Measurements from ENCODE around the gene ASF1A.

ASF1A gene

DNA sequence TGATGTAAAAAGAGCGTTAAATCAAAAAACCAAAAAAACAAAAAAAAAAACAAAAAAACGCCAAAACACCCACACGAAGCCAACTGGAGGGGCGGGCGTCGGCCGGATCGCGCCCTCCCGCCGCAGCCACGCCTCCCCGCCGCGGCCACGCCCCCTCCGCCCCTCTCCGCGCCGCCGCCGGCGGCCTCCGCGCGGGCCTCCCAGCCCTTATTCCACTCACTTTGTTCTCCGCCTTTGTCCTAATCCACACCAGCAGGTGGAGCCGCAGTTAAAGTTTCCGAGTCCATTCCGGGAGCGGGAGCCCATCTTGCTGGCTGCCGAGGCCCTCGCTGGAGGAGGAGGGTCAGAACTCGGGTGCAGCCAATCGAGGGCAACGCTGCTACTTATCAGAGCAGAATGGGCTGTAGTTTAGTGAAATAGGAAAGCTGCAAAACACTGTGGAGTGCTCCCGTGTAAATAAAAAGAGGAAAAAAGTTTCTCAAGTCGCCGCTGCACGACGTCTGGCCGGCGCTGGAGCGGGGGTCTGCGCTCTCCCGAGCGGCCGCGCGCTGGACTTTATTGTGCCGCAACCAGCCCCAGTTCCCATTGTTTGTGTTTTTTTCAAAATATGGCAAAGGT, at the start of gene ASF1A:
Gene ASF1A (plus strand): TSS at position 346 of the 618 bp plus-strand sequence. CDS start 262 bp downstream, at position 608.
- ATAC-seq (ENCODE audit: low read depth) (peak; percentile 86), DNase-seq (ENCODE audit: low spot score) (peak; percentile 95)
- H3K4me1 ChIP-seq (ENCODE audit: insufficient read depth, poor library complexity, severe bottlenecking) = peaks cover 11% of the 10 kb centered on the region
- H3K27ac ChIP-seq (ENCODE audit: poor library complexity, severe bottlenecking) = peak within 1 kb of the TSS; percentile 88
- TF ChIP-seq, protein P1, sequence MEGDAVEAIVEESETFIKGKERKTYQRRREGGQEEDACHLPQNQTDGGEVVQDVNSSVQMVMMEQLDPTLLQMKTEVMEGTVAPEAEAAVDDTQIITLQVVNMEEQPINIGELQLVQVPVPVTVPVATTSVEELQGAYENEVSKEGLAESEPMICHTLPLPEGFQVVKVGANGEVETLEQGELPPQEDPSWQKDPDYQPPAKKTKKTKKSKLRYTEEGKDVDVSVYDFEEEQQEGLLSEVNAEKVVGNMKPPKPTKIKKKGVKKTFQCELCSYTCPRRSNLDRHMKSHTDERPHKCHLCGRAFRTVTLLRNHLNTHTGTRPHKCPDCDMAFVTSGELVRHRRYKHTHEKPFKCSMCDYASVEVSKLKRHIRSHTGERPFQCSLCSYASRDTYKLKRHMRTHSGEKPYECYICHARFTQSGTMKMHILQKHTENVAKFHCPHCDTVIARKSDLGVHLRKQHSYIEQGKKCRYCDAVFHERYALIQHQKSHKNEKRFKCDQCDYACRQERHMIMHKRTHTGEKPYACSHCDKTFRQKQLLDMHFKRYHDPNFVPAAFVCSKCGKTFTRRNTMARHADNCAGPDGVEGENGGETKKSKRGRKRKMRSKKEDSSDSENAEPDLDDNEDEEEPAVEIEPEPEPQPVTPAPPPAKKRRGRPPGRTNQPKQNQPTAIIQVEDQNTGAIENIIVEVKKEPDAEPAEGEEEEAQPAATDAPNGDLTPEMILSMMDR (IDR thresholded peaks at IDR 0.05; ENCODE audit: poor library complexity, severe bottlenecking) = peak; percentile 93
- no peaks in the 10 kb centered on the region for H3K27me3 ChIP-seq (ENCODE audit: insufficient read depth, poor library complexity, severe bottlenecking)
- peaks cover 15% of the 10 kb centered on the region for H3K36me3 ChIP-seq (ENCODE audit: low read depth)
- H3K9me3 ChIP-seq (ENCODE audit: severe bottlenecking) = no peaks in the 10 kb centered on the region
- peak within 1 kb of the TSS; percentile 94 for H3K4me3 ChIP-seq (ENCODE audit: severe bottlenecking)

DNA sequence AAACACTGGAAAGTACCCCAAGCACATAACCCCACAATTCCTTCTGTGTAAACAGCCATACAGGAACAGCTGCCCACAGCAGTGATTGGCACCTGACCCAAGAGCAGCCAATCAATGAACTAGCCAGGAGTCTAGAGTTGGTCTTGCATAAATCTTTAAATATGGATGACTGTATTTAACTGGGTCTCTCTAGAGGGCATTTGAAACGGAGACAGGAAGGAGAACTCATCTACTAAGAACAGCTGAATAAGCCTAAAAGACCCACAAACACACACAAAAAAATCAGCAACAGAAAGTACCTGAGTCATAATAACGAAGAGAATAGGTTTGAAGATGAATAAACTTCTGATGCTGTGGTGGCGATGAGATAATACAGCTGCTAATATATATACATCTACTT, 49.0 kb upstream of the ASF1A start:
- TF ChIP-seq, protein P1 (IDR thresholded peaks at IDR 0.05; ENCODE audit: poor library complexity, severe bottlenecking) = no peak
- no peak overlapping the region for H3K4me3 ChIP-seq (ENCODE audit: severe bottlenecking)
- no peak overlapping the region for H3K27ac ChIP-seq (ENCODE audit: poor library complexity, severe bottlenecking)
- ATAC-seq (ENCODE audit: low read depth) (no peak), DNase-seq (ENCODE audit: low spot score) (no peak)
- H3K36me3 ChIP-seq (ENCODE audit: low read depth) = no peaks in the 10 kb centered on the region
- H3K27me3 ChIP-seq (ENCODE audit: insufficient read depth, poor library complexity, severe bottlenecking) = no peaks in the 10 kb centered on the region
- H3K4me1 ChIP-seq (ENCODE audit: insufficient read depth, poor library complexity, severe bottlenecking) = no peaks in the 10 kb centered on the region
- no peaks in the 10 kb centered on the region for H3K9me3 ChIP-seq (ENCODE audit: severe bottlenecking)

DNA sequence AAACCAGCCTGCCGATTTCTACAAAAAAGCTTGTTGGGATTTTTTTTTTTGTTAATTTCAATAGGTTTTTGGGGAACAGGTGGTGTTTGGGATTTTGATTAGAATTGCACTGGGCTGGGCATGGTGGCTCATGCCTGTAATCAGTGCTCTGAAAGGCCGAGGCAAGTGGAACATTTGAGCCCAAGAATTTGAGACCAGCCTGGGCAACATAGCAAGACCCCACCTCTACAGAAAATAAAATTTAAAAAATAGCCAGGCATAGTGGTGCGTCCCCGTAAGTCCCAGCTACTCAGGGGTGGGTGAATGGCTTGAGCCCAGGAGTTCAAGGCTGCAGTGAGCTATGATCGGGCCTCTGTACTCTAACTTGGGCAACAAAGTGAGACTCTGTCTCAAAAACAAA, 40.5 kb upstream of the ASF1A start:
- Histone ChIP-seq H3K27me3 (ENCODE audit: insufficient read depth, poor library complexity, severe bottlenecking) (no peaks in the 10 kb centered on the region), H3K27ac (ENCODE audit: poor library complexity, severe bottlenecking) (no peak overlapping the region), H3K9me3 (ENCODE audit: severe bottlenecking) (no peaks in the 10 kb centered on the region), H3K4me3 (ENCODE audit: severe bottlenecking) (no peak overlapping the region), H3K36me3 (ENCODE audit: low read depth) (no peaks in the 10 kb centered on the region), H3K4me1 (ENCODE audit: insufficient read depth, poor library complexity, severe bottlenecking) (no peaks in the 10 kb centered on the region)
- DNase-seq (ENCODE audit: low spot score) (no peak), ATAC-seq (ENCODE audit: low read depth) (no peak)
- TF ChIP-seq, protein P1 (IDR thresholded peaks at IDR 0.05; ENCODE audit: poor library complexity, severe bottlenecking) = no peak

DNA sequence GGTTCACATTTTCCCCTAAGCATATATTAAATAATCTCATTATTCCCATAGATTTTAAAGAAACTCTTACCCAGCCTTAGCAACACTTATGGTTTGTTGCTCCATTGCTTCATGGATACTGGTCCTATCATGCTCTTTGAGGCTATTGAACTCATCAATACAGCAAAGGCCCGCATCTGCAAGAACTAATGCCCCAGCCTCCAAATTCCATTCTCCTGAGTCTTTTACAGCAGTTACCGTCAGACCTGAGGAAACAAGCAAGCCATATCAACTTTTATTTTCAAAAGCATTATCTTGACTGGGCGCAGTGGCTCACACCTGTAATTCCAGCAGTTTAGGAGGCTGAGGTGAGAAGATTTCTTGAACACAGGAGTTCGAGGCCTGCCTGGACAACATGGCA, 37.7 kb upstream of the ASF1A start:
- Histone ChIP-seq H3K4me3 (ENCODE audit: severe bottlenecking) (no peak overlapping the region), H3K36me3 (ENCODE audit: low read depth) (no peaks in the 10 kb centered on the region), H3K9me3 (ENCODE audit: severe bottlenecking) (no peaks in the 10 kb centered on the region), H3K4me1 (ENCODE audit: insufficient read depth, poor library complexity, severe bottlenecking) (no peaks in the 10 kb centered on the region), H3K27ac (ENCODE audit: poor library complexity, severe bottlenecking) (no peak overlapping the region), H3K27me3 (ENCODE audit: insufficient read depth, poor library complexity, severe bottlenecking) (no peaks in the 10 kb centered on the region)
- ATAC-seq (ENCODE audit: low read depth) (no peak; the same call in 2 of the 3 replicates), DNase-seq (ENCODE audit: low spot score) (no peak)
- TF ChIP-seq, protein P1 (IDR thresholded peaks at IDR 0.05; ENCODE audit: poor library complexity, severe bottlenecking) = no peak

DNA sequence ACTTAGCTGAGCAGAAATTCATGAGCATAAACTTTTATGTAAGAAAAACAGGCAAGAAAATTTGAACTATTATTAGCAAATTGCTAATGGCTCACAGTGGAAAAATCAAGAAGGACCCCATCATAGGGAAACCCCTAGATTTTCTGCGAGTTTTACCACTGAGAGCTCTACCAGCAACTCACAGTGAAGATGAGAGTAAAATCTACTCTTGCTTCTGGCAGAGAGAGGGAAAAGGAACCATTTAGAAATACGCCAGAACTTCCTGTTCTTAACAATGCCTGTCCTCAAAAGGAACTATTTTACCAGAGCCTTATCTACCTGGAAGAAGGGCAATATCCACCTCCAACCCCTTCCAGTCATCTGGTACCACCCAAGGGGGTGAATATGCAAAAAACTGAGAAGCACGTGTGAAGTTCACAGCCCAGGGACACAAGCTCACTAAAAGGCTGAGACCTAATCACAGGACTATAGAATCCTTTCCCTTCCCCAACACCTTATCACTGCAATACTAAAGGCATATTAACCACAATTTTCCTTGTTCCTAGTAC, 34.4 kb upstream of the ASF1A start:
- Histone ChIP-seq H3K9me3 (ENCODE audit: severe bottlenecking) (no peaks in the 10 kb centered on the region), H3K4me3 (ENCODE audit: severe bottlenecking) (no peak overlapping the region), H3K4me1 (ENCODE audit: insufficient read depth, poor library complexity, severe bottlenecking) (no peaks in the 10 kb centered on the region), H3K36me3 (ENCODE audit: low read depth) (no peaks in the 10 kb centered on the region), H3K27ac (ENCODE audit: poor library complexity, severe bottlenecking) (no peak overlapping the region), H3K27me3 (ENCODE audit: insufficient read depth, poor library complexity, severe bottlenecking) (no peaks in the 10 kb centered on the region)
- DNase-seq (ENCODE audit: low spot score) (no peak), ATAC-seq (ENCODE audit: low read depth) (no peak)
- TF ChIP-seq, protein P1 (IDR thresholded peaks at IDR 0.05; ENCODE audit: poor library complexity, severe bottlenecking) = no peak

Measured in RWPE2 (cell line).